ENCODE data around the gene ANXA6. TPM values are rescaled to one million over a fixed set of nuclear protein-coding genes. Genes with fewer than 3 reads are reported as not detected.

ANXA6 gene
- total RNA-seq, 1 donor from 2014 or later: 257 TPM

DNA sequence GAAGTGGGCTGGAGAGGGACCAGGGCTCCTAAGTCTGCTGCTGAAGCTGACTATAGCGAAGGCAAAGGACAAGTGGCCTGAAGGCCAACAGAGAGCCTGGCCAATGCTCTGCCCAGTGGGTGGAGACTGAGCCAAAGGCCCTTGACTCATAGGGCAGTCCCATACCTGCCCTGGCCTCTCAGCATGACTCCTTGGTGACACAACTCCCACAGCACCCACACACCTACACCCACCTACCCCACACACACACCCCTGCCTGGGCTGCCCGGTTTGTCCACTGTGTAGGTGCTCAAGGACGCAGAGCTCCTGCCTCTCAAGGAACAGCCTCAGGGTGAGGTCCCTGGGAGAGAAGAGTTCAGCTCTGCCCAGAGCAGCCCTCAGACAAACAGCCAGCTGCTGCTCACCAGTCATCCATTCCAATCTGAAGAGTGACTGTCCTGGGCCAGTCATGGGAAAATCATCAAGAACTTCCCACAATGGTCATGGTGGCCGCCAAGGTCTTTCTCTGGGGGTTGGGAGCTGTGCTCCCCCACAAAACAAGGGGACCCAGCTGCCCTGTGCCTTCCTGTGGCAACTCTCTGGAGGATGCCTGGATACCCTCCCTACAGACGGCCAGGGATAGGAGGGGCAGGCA, 81.8 kb downstream of the ANXA6 start:
- no peak for DNase-seq (ENCODE audit: low spot score)
- intact Hi-C loops (cut with DNase I): no loop called here

GRCh38 chr5:151074557-151074956, 83.0 kb downstream of the ANXA6 start:
- intact Hi-C loops (cut with DNase I): no loop called here
- no peak for DNase-seq (ENCODE audit: low spot score)

GRCh38 chr5:151073280-151073679, 84.3 kb downstream of the ANXA6 start:
- intact Hi-C loops (cut with DNase I): no loop called here
- DNase-seq (ENCODE audit: low spot score): no peak

- intact Hi-C loops (cut with DNase I): no loop called here
- DNase-seq (ENCODE audit: low spot score): no peak
Observed at GRCh38 chr5:151072630-151073025, 85.0 kb downstream of the ANXA6 start.

DNA sequence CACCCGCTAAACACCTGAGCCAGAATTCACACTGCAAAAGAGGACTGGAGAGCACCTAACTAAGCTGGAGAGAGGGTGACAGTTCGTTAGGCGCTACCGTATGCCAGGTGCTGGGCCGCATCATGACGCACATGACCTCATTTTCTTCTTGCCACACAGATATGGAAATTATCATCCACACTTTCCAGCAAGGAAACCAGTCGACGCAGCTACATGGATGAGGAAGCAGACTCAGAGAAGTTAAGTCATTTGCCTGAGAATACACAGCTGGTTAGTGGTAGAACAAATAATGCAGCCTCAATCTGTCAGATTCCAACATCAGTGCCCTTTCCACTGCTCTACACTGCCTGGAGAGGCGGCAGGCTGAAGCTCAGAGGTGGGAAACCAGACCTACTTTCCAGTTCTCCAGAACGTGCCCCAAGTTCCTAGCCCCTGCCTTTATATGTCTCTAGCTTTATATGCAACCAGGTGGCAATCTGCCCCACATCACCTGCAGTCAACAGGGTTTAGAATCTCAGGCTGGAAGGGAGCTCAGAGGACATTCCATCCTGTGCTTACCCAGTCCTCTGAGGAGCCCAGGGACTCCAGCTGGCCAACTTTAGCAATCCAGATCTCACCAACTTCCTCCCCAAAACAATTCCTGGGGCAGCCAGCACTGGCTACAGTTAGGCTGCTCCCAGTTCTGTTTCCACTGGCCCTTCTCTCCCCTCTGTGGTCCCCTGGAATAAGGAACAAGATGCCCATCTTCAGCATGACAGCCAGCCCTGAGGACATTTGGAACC, 85.5 kb downstream of the ANXA6 start:
- DNase-seq (ENCODE audit: low spot score): no peak
- intact Hi-C loops (cut with DNase I): no loop called here

- no peak for DNase-seq (ENCODE audit: low spot score)
- intact Hi-C loops (cut with DNase I): no loop called here
Observed at GRCh38 chr5:151071021-151071420, 86.6 kb downstream of the ANXA6 start.

GRCh38 chr5:151070449-151070848, 87.1 kb downstream of the ANXA6 start:
- no peak for DNase-seq (ENCODE audit: low spot score)
- intact Hi-C loops (cut with DNase I): no loop called here

DNA sequence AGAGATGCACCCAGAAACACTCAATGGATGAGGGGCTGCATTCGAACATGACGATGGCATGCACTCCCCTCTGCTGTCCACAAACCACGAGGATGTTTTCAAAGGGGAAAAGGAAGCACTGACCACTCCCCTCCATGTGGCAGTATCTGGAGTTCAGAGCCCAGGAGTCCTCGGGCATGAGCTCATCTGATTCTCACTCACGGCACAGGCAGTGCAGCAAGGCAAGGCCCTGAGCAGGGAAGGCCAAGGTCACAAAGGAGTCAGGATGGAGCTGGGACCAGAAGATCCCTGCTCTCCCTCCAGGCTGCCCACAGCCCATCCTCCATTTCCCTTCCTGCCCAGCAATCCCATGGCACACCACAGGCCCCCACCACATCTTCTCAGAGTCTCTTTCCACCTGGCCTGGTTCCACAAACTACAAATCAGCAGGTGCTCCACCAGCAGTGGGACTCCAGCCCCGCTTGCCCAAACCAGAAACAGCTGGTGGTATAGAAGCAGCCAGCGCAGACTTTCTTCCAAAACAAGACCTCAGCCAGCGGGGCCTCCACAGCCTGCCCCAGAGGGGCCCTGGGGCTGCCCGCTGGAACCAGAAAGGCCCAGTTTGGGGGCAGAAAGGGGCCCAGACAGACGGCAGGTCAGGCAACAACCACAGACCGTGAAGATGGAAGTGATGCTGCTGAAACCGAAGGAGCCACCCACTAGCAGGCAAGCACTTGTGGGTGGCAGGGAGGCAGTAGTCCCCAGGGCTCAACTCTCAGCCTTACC, 89.0 kb downstream of the ANXA6 start:
- intact Hi-C loops (cut with DNase I): no loop called here
- DNase-seq (ENCODE audit: low spot score): no peak

GRCh38 chr5:151067632-151068432, 89.7 kb downstream of the ANXA6 start:
- intact Hi-C loops (cut with DNase I): no loop called here
- no peak for DNase-seq (ENCODE audit: low spot score)

- DNase-seq (ENCODE audit: low spot score): no peak
- intact Hi-C loops (cut with DNase I): no loop called here
Observed at GRCh38 chr5:151066920-151067319, 90.7 kb downstream of the ANXA6 start.

GRCh38 chr5:151065609-151066008, 92.0 kb downstream of the ANXA6 start:
- intact Hi-C loops (cut with DNase I): loop anchor here (2.0 kb wide), 1 partner anchor 13 kb away; no protein-coding TSS in a partner anchor
- DNase-seq (ENCODE audit: low spot score): no peak

DNA sequence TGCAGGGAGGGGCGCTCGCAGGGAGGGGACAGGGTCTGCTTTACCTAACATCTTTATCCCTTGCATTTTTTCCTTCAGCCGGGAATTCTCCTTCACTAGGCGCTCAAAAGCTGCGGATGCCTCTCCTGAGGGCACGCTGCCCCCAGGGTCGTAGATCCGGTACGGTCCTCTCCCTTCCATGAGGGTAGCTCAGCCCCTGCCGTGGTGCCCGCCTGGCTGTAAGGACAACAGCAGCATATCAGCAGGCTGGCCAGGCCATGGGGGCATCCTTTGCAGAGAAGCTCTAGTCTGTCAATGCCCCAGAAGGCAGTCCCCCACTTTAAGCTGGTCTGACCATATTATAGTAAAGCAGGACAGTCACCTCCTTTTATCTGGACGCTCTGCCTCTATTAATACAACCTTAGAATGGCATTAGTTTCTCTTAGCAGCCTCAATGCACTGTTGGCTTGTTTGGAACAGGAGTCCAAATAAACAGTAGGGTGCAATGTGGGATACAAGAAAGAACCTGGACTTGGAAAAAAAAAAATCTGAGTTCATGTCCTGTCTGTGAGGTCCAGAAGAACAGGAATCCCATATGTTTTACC, 92.6 kb downstream of the ANXA6 start:
- no peak for DNase-seq (ENCODE audit: low spot score)
- intact Hi-C loops (cut with DNase I): loop anchor here (2.0 kb wide), 1 partner anchor 14 kb away; no protein-coding TSS in a partner anchor

- DNase-seq (ENCODE audit: low spot score): no peak
- intact Hi-C loops (cut with DNase I): no loop called here
Observed at GRCh38 chr5:151063142-151063989, 94.2 kb downstream of the ANXA6 start.

- intact Hi-C loops (cut with DNase I): no loop called here
- DNase-seq (ENCODE audit: low spot score): no peak
Observed at GRCh38 chr5:151062405-151063141, 95.0 kb downstream of the ANXA6 start.

DNA sequence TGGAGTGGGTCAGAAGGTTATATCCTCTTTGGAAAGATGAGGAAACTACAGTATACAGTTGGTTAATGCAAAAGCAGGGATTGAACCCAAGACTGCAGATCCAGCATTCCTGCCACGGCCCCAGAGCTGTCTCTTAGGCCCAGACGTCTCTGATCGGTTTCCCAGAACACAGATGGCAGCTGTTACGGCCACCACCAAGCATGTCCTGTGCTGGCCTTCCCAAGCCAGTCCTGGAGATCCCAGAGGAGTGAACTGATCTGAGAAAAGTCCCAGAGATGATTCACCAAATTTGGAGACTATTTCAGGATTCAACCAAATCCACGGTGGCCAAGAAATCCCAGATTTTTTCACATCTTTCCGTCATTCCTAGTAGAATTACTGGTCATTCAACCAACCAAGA, 96.8 kb downstream of the ANXA6 start:
- DNase-seq (ENCODE audit: low spot score): no peak
- intact Hi-C loops (cut with DNase I): no loop called here

GRCh38 chr5:151058891-151059489, 98.6 kb downstream of the ANXA6 start:
- intact Hi-C loops (cut with DNase I): no loop called here
- DNase-seq (ENCODE audit: low spot score): no peak

- no peak for DNase-seq (ENCODE audit: low spot score)
- intact Hi-C loops (cut with DNase I): no loop called here
Observed at GRCh38 chr5:151058301-151058700, 99.3 kb downstream of the ANXA6 start.
